HFF-Myc (cell line): ENCODE data around the gene C1orf21.

Experiments used
- DNase-seq: peaks from one replicate; pipeline ENCODE4 v3.0.0-alpha.2; 2011; ENCODE audit warnings: low read depth; ENCODE audit errors: extremely low read depth
- H3K4me3 ChIP-seq: replicated peaks from 2 replicates; pipeline ENCODE4 v1.5.1; 2011; ENCODE audit warnings: low read depth, mild to moderate bottlenecking, control low read depth, low read length
- TF ChIP-seq, protein P1 (sequence below): IDR thresholded peaks from 2 replicates; pipeline ENCODE4 v1.5.1; 2012; ENCODE audit warnings: mild to moderate bottlenecking, low read depth, low read length, control low read depth; ENCODE audit errors: missing control alignments

C1orf21 gene

DNA sequence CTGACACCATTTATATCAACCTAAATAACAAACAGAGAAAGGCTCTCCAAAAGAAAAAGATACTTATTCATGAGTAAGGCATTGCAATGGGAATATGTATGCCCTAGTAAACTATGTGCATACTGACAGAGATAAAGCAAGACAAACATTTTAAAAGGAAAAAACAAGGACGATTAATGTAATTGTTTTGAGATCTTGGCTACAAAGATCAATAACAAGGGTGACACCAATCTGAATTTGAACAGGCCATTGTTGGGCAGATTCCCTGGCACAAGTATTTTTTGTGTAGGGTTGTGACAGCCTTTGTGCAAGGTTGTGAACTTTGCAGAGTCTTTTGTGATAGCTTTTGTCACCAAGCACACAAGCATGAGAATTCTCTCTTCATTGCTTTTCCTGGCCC lies 282.6 kb downstream of the C1orf21 start:
- TF ChIP-seq, protein P1, sequence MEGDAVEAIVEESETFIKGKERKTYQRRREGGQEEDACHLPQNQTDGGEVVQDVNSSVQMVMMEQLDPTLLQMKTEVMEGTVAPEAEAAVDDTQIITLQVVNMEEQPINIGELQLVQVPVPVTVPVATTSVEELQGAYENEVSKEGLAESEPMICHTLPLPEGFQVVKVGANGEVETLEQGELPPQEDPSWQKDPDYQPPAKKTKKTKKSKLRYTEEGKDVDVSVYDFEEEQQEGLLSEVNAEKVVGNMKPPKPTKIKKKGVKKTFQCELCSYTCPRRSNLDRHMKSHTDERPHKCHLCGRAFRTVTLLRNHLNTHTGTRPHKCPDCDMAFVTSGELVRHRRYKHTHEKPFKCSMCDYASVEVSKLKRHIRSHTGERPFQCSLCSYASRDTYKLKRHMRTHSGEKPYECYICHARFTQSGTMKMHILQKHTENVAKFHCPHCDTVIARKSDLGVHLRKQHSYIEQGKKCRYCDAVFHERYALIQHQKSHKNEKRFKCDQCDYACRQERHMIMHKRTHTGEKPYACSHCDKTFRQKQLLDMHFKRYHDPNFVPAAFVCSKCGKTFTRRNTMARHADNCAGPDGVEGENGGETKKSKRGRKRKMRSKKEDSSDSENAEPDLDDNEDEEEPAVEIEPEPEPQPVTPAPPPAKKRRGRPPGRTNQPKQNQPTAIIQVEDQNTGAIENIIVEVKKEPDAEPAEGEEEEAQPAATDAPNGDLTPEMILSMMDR, result no peak
- no peak overlapping the region for H3K4me3 ChIP-seq
- no peak for DNase-seq

DNA sequence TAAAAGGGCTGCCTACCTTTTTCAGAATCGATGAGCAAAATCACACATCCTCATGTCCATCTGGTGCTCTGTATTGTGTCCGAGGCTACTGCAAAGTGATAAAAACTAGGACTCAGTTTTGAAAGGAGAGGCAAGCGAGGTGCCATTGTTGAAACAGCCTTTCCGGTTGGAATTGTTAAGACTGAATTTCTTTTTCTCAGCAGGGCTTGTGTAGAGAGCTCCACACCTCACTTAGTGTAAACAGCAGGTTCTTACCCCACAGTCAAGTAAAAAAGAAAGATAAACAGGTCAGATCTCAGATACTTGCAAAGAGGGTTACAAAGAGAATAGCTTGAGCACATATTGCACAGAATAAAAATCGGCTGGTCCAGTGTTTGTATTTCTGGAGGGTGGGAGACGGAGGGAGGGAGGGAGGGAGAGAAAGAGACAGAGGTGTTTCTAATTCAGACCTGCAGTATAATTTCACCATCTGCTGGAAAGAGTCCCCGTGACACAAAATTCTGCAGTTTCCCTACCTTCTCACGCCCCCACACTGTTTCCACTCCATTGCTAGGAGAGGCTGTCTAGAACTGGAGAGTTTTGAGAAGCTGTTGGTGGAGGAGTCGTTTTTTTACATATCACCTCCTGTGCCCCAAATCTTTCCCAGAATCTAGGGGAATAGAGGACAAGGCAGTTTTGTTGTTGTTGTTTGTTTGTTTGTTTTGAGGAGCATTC lies 285.3 kb downstream of the C1orf21 start:
- H3K4me3 ChIP-seq, result no peak overlapping the region
- TF ChIP-seq, protein P1, result no peak

DNA sequence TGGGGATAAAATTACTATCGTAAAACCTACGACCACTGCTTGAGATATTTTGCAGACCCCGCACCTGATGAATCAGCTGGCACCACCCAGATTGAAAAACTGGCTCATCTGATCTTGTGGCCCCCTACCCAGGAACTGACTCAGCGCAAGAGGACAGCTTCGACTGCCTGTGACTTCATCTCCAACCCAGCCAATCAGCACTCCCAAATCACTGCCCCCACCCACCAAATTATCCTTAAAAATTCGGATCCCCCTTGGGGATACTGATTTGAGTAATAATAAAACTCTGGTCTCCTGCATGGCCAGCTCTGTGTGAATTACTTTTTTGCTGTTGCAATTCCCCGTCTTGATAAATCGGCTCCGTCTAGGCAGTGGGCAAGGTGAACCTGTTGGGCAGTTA lies 286.5 kb downstream of the C1orf21 start:
- DNase-seq, result no peak
- no peak overlapping the region for H3K4me3 ChIP-seq
- TF ChIP-seq, protein P1, result no peak

More for the DNA sequence above, 285.3 kb downstream of the C1orf21 start:
- no peak for DNase-seq

DNA sequence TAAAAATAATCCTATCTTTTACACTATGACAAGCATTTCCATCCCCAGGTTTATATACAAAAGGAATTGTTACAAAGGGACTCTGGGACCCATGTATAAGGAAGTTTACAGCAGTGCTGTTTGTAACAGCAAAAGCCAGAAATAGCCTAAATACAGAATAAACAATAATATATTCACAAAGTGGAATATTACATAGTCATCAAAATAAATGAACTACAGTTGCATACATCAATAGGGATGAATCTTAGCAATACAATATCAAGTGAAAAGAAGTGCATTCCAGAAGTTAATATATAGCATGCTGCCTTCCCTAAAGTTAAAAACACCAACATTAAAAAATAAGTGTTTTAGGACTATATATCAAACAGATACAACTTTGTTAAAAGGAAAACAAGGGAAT lies 290.5 kb downstream of the C1orf21 start:
- no peak overlapping the region for H3K4me3 ChIP-seq
- DNase-seq, result no peak
- TF ChIP-seq, protein P1, result no peak
